ENCODE results near the gene NF2.

NF2 gene

GRCh38 chr22:29641042-29641699 is 37.7 kb downstream of the NF2 start:
- H3K27me3 ChIP-seq (ENCODE audit: control insufficient read depth in 1 of 2, insufficient read depth in 1 of 2, low read length in 2 of 2), result no peaks in the 10 kb centered on the region
- H2BK120ac ChIP-seq (ENCODE audit: low read depth, low read length), result no peak overlapping the region
- no peak overlapping the region for H3K9ac ChIP-seq (ENCODE audit: low read length)
- H4K8ac ChIP-seq (ENCODE audit: low read length), result no peak overlapping the region
- peak overlapping the region; percentile 77 for H3K27ac ChIP-seq (ENCODE audit: low read length, poor library complexity, severe bottlenecking)
- H3K36me3 ChIP-seq (ENCODE audit: control insufficient read depth in 1 of 2, insufficient read depth in 2 of 2, low read depth in 1 of 2, low read length in 2 of 2), result peaks cover 6 to 57% of the 10 kb centered on the region in 2 experiments
- peaks cover 7% of the 10 kb centered on the region for H3K79me1 ChIP-seq (replicated peaks; ENCODE audit: low read length, poor library complexity, severe bottlenecking)
- H2AK5ac ChIP-seq (ENCODE audit: low read length, severe bottlenecking), result no peak overlapping the region
- peak; percentile 95 for DNase-seq
- H3K14ac ChIP-seq (ENCODE audit: low read length in 2 of 2), result no peak overlapping the region
- no peaks in the 10 kb centered on the region for H3K9me3 ChIP-seq (ENCODE audit: control insufficient read depth, low read length)
- H3K4ac ChIP-seq (ENCODE audit: low read depth in 1 of 2, low read length in 2 of 2), result no peak overlapping the region
- H2AFZ ChIP-seq (ENCODE audit: low read depth, low read length), result no peak overlapping the region
- no peak overlapping the region for H4K91ac ChIP-seq (ENCODE audit: low read length)
- peaks cover 9% of the 10 kb centered on the region for H3K4me1 ChIP-seq (ENCODE audit: control insufficient read depth, insufficient read depth, low read depth, low read length)
- H3K23ac ChIP-seq (ENCODE audit: low read length in 2 of 2), result no peak overlapping the region
- H3K18ac ChIP-seq (ENCODE audit: low read depth in 1 of 2, low read length in 2 of 2), result peak overlapping the region in 1 of 2 experiments; percentile 48
- no peak overlapping the region for H3K4me3 ChIP-seq (ENCODE audit: insufficient read depth in 1 of 2, low read depth in 1 of 2, low read length in 2 of 2)
- no peak overlapping the region for H3K4me2 ChIP-seq (ENCODE audit: low read length, poor library complexity, severe bottlenecking)
- no peak overlapping the region for H2BK5ac ChIP-seq (ENCODE audit: low read depth, low read length, poor library complexity, severe bottlenecking)
- no peak overlapping the region for H2BK15ac ChIP-seq (ENCODE audit: low read depth, poor library complexity, severe bottlenecking)
- 62% methylated on average over 5 of the region's 8 CpGs for WGBS
- H2BK12ac ChIP-seq (ENCODE audit: low read length in 2 of 2), result no peak overlapping the region

DNA sequence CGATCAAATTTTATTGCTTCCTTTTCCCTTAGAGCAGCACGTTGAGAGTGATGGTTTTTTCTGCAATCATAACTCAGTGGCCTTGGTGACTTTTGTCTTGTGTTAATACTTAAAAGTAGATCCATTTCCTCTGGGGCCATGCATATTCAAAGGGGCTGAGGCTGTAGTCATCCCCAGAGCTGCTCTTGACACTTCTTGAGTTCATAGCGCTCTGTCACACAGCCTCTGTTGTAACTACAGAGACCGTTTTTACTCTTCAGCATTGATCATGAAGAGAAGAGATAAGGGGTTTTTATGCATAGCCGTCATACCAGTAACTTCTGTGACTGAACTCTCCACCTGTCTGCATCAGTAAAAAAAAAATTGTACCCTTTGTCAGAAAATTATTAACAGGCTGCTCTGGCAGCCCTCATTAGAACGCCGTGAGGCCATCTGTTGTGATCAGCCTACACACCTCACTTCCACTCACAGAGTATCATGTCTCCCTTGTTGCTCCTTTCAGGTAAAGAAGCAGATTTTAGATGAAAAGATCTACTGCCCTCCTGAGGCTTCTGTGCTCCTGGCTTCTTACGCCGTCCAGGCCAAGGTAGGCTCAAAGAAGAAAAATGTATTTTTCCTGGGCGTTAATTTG is 38.4 kb downstream of the NF2 start:
- no peak overlapping the region for H2AFZ ChIP-seq (ENCODE audit: low read depth, low read length)
- H3K4me3 ChIP-seq (ENCODE audit: insufficient read depth in 1 of 2, low read depth in 1 of 2, low read length in 2 of 2), result no peak overlapping the region
- no peak overlapping the region for H3K9ac ChIP-seq (ENCODE audit: low read length)
- no peak overlapping the region for H2BK12ac ChIP-seq (ENCODE audit: low read length in 2 of 2)
- no peak overlapping the region for H2BK120ac ChIP-seq (ENCODE audit: low read depth, low read length)
- H3K4ac ChIP-seq (ENCODE audit: low read depth in 1 of 2, low read length in 2 of 2), result no peak overlapping the region
- no peaks in the 10 kb centered on the region for H3K9me3 ChIP-seq (ENCODE audit: control insufficient read depth, low read length)
- H3K18ac ChIP-seq (ENCODE audit: low read depth in 1 of 2, low read length in 2 of 2), result no peak overlapping the region
- H3K4me1 ChIP-seq (ENCODE audit: control insufficient read depth, insufficient read depth, low read depth, low read length), result peaks cover 9% of the 10 kb centered on the region
- H3K27ac ChIP-seq (ENCODE audit: low read length, poor library complexity, severe bottlenecking), result peak overlapping the region; percentile 77
- no peak overlapping the region for H4K8ac ChIP-seq (ENCODE audit: low read length)
- H3K14ac ChIP-seq (ENCODE audit: low read length in 2 of 2), result no peak overlapping the region
- no peaks in the 10 kb centered on the region for H3K27me3 ChIP-seq (ENCODE audit: control insufficient read depth in 1 of 2, insufficient read depth in 1 of 2, low read length in 2 of 2)
- H3K79me1 ChIP-seq (replicated peaks; ENCODE audit: low read length, poor library complexity, severe bottlenecking), result peaks cover 8% of the 10 kb centered on the region
- DNase-seq, result peak; percentile 86
- no peak overlapping the region for H4K91ac ChIP-seq (ENCODE audit: low read length)
- no peak overlapping the region for H3K23ac ChIP-seq (ENCODE audit: low read length in 2 of 2)
- peaks cover 6 to 59% of the 10 kb centered on the region in 2 experiments for H3K36me3 ChIP-seq (ENCODE audit: control insufficient read depth in 1 of 2, insufficient read depth in 2 of 2, low read depth in 1 of 2, low read length in 2 of 2)
- H2BK5ac ChIP-seq (ENCODE audit: low read depth, low read length, poor library complexity, severe bottlenecking), result no peak overlapping the region
- H2BK15ac ChIP-seq (ENCODE audit: low read depth, poor library complexity, severe bottlenecking), result no peak overlapping the region
- 67% methylated on average over 10 of the region's 10 CpGs for WGBS
- peak overlapping the region; percentile 47 for H2AK5ac ChIP-seq (ENCODE audit: low read length, severe bottlenecking)
- H3K4me2 ChIP-seq (ENCODE audit: low read length, poor library complexity, severe bottlenecking), result no peak overlapping the region

DNA sequence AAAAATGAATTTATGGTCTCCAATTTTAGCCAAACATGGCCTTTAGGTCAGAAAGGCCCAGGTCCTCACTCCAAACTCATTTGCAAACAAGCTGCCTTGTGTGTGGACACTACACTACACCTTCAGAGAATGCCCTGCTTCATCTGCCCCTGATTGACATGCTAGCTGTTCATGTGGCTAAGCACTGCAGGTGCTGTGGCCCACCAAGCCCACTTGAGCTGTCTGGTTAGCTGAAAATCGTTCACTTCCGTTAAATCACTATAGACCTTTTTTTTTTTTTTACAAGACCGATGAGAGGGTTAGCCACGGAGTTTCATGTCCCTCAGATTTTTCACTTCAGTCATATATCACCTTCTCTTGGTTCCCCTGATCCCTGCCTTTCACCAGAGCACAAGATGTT is 39.3 kb downstream of the NF2 start:
- Histone ChIP-seq H2BK120ac (ENCODE audit: low read depth, low read length) (no peak overlapping the region), H3K4me1 (ENCODE audit: control insufficient read depth, insufficient read depth, low read depth, low read length) (peaks cover 8% of the 10 kb centered on the region)
- WGBS, result 94% methylated on average over 3 of the region's 4 CpGs

DNA sequence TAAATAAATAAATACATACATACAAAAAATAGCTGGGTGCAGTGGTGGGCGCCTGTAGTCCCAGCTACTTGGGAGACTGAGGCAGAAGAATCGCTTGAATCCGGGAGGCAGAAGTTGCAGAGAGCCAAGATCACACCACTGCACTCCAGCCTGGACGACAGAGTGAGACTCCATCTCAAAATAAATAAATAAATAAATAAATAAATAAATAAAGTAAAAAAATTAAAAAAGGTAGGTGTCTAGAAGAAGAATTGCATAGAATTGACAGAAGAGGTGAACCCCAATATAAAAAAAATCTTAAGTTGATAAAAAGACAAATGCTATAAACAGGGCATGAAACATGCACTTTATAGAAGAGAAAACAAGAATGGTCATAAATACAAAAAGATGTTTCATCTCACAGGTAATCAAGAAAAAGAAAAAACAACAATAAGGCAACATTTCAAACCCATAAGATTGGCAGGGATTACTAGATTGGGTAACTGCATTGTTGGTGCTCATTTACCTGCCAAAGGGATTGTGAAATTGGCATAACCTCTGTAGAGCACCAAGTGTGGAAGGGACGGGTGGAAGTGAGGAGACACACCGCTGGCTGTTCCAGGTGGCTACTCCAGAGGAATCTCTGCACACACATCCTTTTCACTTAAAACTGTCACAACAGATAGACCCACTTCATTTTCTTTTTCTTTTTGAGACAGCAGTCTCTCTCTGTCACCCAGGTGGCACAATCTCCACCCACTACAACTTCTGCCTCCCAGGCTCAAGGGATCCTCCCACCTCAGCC is 44.7 kb downstream of the NF2 start:
- Histone ChIP-seq H3K4me2 (ENCODE audit: low read length, poor library complexity, severe bottlenecking) (no peak overlapping the region), H3K9me3 (ENCODE audit: control insufficient read depth, low read length) (no peaks in the 10 kb centered on the region), H2BK120ac (ENCODE audit: low read depth, low read length) (no peak overlapping the region), H3K18ac (ENCODE audit: low read depth in 1 of 2, low read length in 2 of 2) (no peak overlapping the region), H2AK5ac (ENCODE audit: low read length, severe bottlenecking) (no peak overlapping the region), H2AFZ (ENCODE audit: low read depth, low read length) (no peak overlapping the region), H3K4me1 (ENCODE audit: control insufficient read depth, insufficient read depth, low read depth, low read length) (peaks cover 8% of the 10 kb centered on the region), H2BK15ac (ENCODE audit: low read depth, poor library complexity, severe bottlenecking) (no peak overlapping the region), H3K27me3 (ENCODE audit: control insufficient read depth in 1 of 2, insufficient read depth in 1 of 2, low read length in 2 of 2) (no peaks in the 10 kb centered on the region), H3K36me3 (ENCODE audit: control insufficient read depth in 1 of 2, insufficient read depth in 2 of 2, low read depth in 1 of 2, low read length in 2 of 2) (peaks cover 21 to 45% of the 10 kb centered on the region in 2 experiments), H3K79me1 (replicated peaks; ENCODE audit: low read length, poor library complexity, severe bottlenecking) (peaks cover 13% of the 10 kb centered on the region), H3K23ac (ENCODE audit: low read length in 2 of 2) (no peak overlapping the region), H3K9ac (ENCODE audit: low read length) (no peak overlapping the region), H2BK12ac (ENCODE audit: low read length in 2 of 2) (no peak overlapping the region), H4K91ac (ENCODE audit: low read length) (no peak overlapping the region), H3K27ac (ENCODE audit: low read length, poor library complexity, severe bottlenecking) (peak overlapping the region; percentile 0), H2BK5ac (ENCODE audit: low read depth, low read length, poor library complexity, severe bottlenecking) (no peak overlapping the region), H3K4ac (ENCODE audit: low read depth in 1 of 2, low read length in 2 of 2) (no peak overlapping the region), H4K8ac (ENCODE audit: low read length) (peak overlapping the region; percentile 23), H3K14ac (ENCODE audit: low read length in 2 of 2) (no peak overlapping the region), H3K4me3 (ENCODE audit: insufficient read depth in 1 of 2, low read depth in 1 of 2, low read length in 2 of 2) (no peak overlapping the region)
- no peak for DNase-seq
- WGBS, result 95% methylated on average over 5 of the region's 6 CpGs

More for the DNA sequence above, 39.3 kb downstream of the NF2 start:
- Histone ChIP-seq H3K4ac (ENCODE audit: low read depth in 1 of 2, low read length in 2 of 2) (no peak overlapping the region), H3K27ac (ENCODE audit: low read length, poor library complexity, severe bottlenecking) (no peak overlapping the region), H2AFZ (ENCODE audit: low read depth, low read length) (no peak overlapping the region), H2BK15ac (ENCODE audit: low read depth, poor library complexity, severe bottlenecking) (no peak overlapping the region), H2AK5ac (ENCODE audit: low read length, severe bottlenecking) (no peak overlapping the region), H3K14ac (ENCODE audit: low read length in 2 of 2) (no peak overlapping the region), H3K4me3 (ENCODE audit: insufficient read depth in 1 of 2, low read depth in 1 of 2, low read length in 2 of 2) (no peak overlapping the region), H4K8ac (ENCODE audit: low read length) (no peak overlapping the region), H2BK12ac (ENCODE audit: low read length in 2 of 2) (no peak overlapping the region), H3K4me2 (ENCODE audit: low read length, poor library complexity, severe bottlenecking) (no peak overlapping the region), H4K91ac (ENCODE audit: low read length) (no peak overlapping the region), H3K23ac (ENCODE audit: low read length in 2 of 2) (no peak overlapping the region), H3K79me1 (replicated peaks; ENCODE audit: low read length, poor library complexity, severe bottlenecking) (peaks cover 8% of the 10 kb centered on the region), H3K27me3 (ENCODE audit: control insufficient read depth in 1 of 2, insufficient read depth in 1 of 2, low read length in 2 of 2) (no peaks in the 10 kb centered on the region), H3K18ac (ENCODE audit: low read depth in 1 of 2, low read length in 2 of 2) (no peak overlapping the region), H2BK5ac (ENCODE audit: low read depth, low read length, poor library complexity, severe bottlenecking) (no peak overlapping the region), H3K36me3 (ENCODE audit: control insufficient read depth in 1 of 2, insufficient read depth in 2 of 2, low read depth in 1 of 2, low read length in 2 of 2) (peaks cover 6 to 52% of the 10 kb centered on the region in 2 experiments), H3K9me3 (ENCODE audit: control insufficient read depth, low read length) (no peaks in the 10 kb centered on the region), H3K9ac (ENCODE audit: low read length) (no peak overlapping the region)
- DNase-seq, result no peak

Data from mesenchymal stem cell (in vitro differentiated cells and primary cell).